NAMALWA (cell line): ENCODE results near the gene SENP8.
A peak's percentile ranks its signal among the peaks of the same experiment; 100 is the strongest.
"Not testable (repeated sequence)": the region's sequence is repeated elsewhere in the genome, so short reads cannot be mapped to it uniquely, and the experiment has no call there.

Experiments used
- DNase-seq: peaks from one replicate; pipeline ENCODE4 v3.0.0-alpha.2; 2015; ENCODE audit warnings: low spot score

The SENP8 gene

GRCh38 chr15:72155635-72156616 is 37.7 kb downstream of the SENP8 start:
- DNase-seq: peak; percentile 89

GRCh38 chr15:72156928-72157327 is 38.7 kb downstream of the SENP8 start:
- no peak for DNase-seq

GRCh38 chr15:72160696-72161245 is 42.6 kb downstream of the SENP8 start:
- DNase-seq: no peak

- no peak for DNase-seq
These were observed 43.3 kb downstream of the SENP8 start for GRCh38 chr15:72161361-72162132.

- no peak for DNase-seq
These were observed 44.4 kb downstream of the SENP8 start for GRCh38 chr15:72162569-72162968.

- DNase-seq: no peak
These were observed 45.5 kb downstream of the SENP8 start for GRCh38 chr15:72163719-72164118.

GRCh38 chr15:72166716-72167417 is 48.7 kb downstream of the SENP8 start:
- no peak for DNase-seq

- no peak for DNase-seq
These were observed 49.2 kb downstream of the SENP8 start for GRCh38 chr15:72167445-72167844.

GRCh38 chr15:72168131-72168807 is 50.1 kb downstream of the SENP8 start:
- DNase-seq: no peak

- DNase-seq: no peak
These were observed 50.6 kb downstream of the SENP8 start for GRCh38 chr15:72168808-72169190.

- DNase-seq: no peak
These were observed 51.2 kb downstream of the SENP8 start for GRCh38 chr15:72169236-72169920.

GRCh38 chr15:72169921-72170611 is 51.9 kb downstream of the SENP8 start:
- no peak for DNase-seq

GRCh38 chr15:72170691-72171090 is 52.5 kb downstream of the SENP8 start:
- DNase-seq: no peak

- DNase-seq: not testable (repeated sequence)
These were observed 53.8 kb downstream of the SENP8 start for GRCh38 chr15:72171978-72172377.

- no peak for DNase-seq
These were observed 54.6 kb downstream of the SENP8 start for GRCh38 chr15:72172796-72173195.

GRCh38 chr15:72173401-72173800 is 55.2 kb downstream of the SENP8 start:
- no peak for DNase-seq

GRCh38 chr15:72173864-72174550 is 55.8 kb downstream of the SENP8 start:
- no peak for DNase-seq

GRCh38 chr15:72174551-72175165 is 56.5 kb downstream of the SENP8 start:
- DNase-seq: no peak
